GM12878 (cell line): ENCODE results near the gene LRRC4B. TPM values are rescaled to one million over a fixed set of nuclear protein-coding genes. Genes with fewer than 3 reads are reported as not detected.

Experiments used
- ATAC-seq: fragments of 200-7000 bp; cut with Tn5 transposase; 3 replicates; pipeline ENCODE4 v1.9.1; 2020; ENCODE audit warnings: mild to moderate bottlenecking, moderate library complexity
- BruUV-seq: library from RNA; stranded (reverse); fragments of 400-500 nt; replicated peaks from 2 replicates; lab custom pipeline; 2021; lab: Mats Ljungman, UMichigan
- CTCF ChIA-PET: fragments of 300-600 bp; sonication (Branson Sonifier 250); formaldehyde crosslinking; extraction: SDS; loops from one replicate; lab custom pipeline; 2021; ENCODE audit warnings: inconsistent platforms; lab: Yijun Ruan, JAX
- POLR2A ChIA-PET: fragments of 350-600 bp; formaldehyde crosslinking; extraction: SDS; loops from one replicate; lab custom pipeline; 2021; ENCODE audit warnings: inconsistent platforms; lab: Charles Lee
- RAD21 ChIA-PET: fragments of 300-600 bp; sonication (Branson Sonifier 250); formaldehyde crosslinking; loops from one replicate; lab custom pipeline; 2023; ENCODE audit warnings: antibody characterized with exemption; ENCODE audit not compliant: unreplicated experiment; lab: Charles Lee
- SMC1A ChIA-PET: fragments of 300-600 bp; sonication (Branson Sonifier 250); formaldehyde crosslinking; loops from one replicate; lab custom pipeline; 2023; ENCODE audit not compliant: unreplicated experiment, uncharacterized antibody; lab: Charles Lee
- DNase-seq: peaks from one replicate; pipeline ENCODE4 v3.0.0-alpha.2; 2011; ENCODE audit warnings: low read depth, low spot score
- FAIRE-seq: peaks from 3 replicates; lab custom pipeline; 2011; peaks lifted over from hg19 to GRCh38; lab: Jason Lieb, UNC
- H2AFZ ChIP-seq: 2 replicates; pipeline ENCODE4 v1.6.0; 2011; ENCODE audit warnings: low read depth, low read length, control low read depth; ENCODE audit not compliant: control insufficient read depth
- H3K27ac ChIP-seq: 2 replicates; pipeline ENCODE4 v1.5.1; 2011; ENCODE audit warnings: control low read depth; ENCODE audit not compliant: control insufficient read depth, insufficient read depth
- H3K27me3 ChIP-seq, 2 experiments: replicated peaks in 1 of 2; 2 replicates each; pipeline versions ENCODE4 v1.6.0 to v1.6.1; 2011; ENCODE audit warnings: low read length in 1 of 2; ENCODE audit not compliant: control insufficient read depth in 2 of 2, insufficient read depth in 2 of 2
- H3K36me3 ChIP-seq, 2 experiments: 2 replicates each; pipeline ENCODE4 v1.5.1; 2011; ENCODE audit warnings: low read length in 1 of 2; ENCODE audit not compliant: control insufficient read depth in 2 of 2, insufficient read depth in 2 of 2
- H3K4me1 ChIP-seq: 2 replicates; pipeline ENCODE4 v1.6.1; 2011; ENCODE audit warnings: mild to moderate bottlenecking, low read length, moderate library complexity, mixed read lengths; ENCODE audit not compliant: control insufficient read depth, insufficient read depth
- H3K4me2 ChIP-seq: 2 replicates; pipeline ENCODE4 v1.6.0; 2011; ENCODE audit warnings: control low read depth; ENCODE audit not compliant: control insufficient read depth, insufficient read depth
- H3K4me3 ChIP-seq: fragments of 200-600 bp; sonication (generic); 2 replicates; pipeline ENCODE4 v1.5.1; 2016
- H3K79me2 ChIP-seq: 2 replicates; pipeline ENCODE4 v1.6.0; 2011; ENCODE audit warnings: low read length; ENCODE audit not compliant: control insufficient read depth, insufficient read depth
- H3K9ac ChIP-seq: 2 replicates; pipeline ENCODE4 v1.8.0; 2011; ENCODE audit warnings: low read length, control low read depth, mixed read lengths; ENCODE audit not compliant: control insufficient read depth, insufficient read depth
- H3K9me3 ChIP-seq: replicated peaks from 3 replicates; pipeline ENCODE4 v1.5.1; 2011; ENCODE audit warnings: mild to moderate bottlenecking, low read length; ENCODE audit not compliant: control insufficient read depth, insufficient read depth
- H4K20me1 ChIP-seq: 2 replicates; pipeline ENCODE4 v1.6.0; 2011; ENCODE audit not compliant: control insufficient read depth, insufficient read depth
- E2F4 ChIP-seq: IDR thresholded peaks from 2 replicates; pipeline ENCODE4 v1.6.1; 2012; ENCODE audit warnings: low read depth, low read length, improper control_type of control experiment
- FOS ChIP-seq: IDR thresholded peaks from 3 replicates; pipeline ENCODE4 v1.6.1; 2011; ENCODE audit warnings: borderline replicate concordance; ENCODE audit not compliant: insufficient read length; ENCODE audit errors: extremely low read depth
- GATAD2B ChIP-seq: fragments of 450-650 bp; conservative IDR thresholded peaks from 2 replicates; pipeline ENCODE4 v1.6.1; 2017; ENCODE audit warnings: low read depth, mild to moderate bottlenecking, moderate library complexity
- JUNB ChIP-seq: IDR thresholded peaks from 2 replicates; pipeline ENCODE4 v1.6.1; 2016; ENCODE audit warnings: antibody characterized with exemption, mild to moderate bottlenecking
- MLLT1 ChIP-seq: fragments of 450-650 bp; IDR thresholded peaks from 2 replicates; pipeline ENCODE4 v1.6.1; 2016; ENCODE audit warnings: mild to moderate bottlenecking
- NFYA ChIP-seq: IDR thresholded peaks from 2 replicates; pipeline ENCODE4 v1.6.1; 2011; ENCODE audit warnings: low read depth, mild to moderate bottlenecking, low read length, improper control_type of control experiment, borderline replicate concordance
- NKRF ChIP-seq: fragments of 450-650 bp; conservative IDR thresholded peaks from 2 replicates; pipeline ENCODE4 v1.6.1; 2017; ENCODE audit warnings: mild to moderate bottlenecking, moderate library complexity
- SKIL ChIP-seq: fragments of 450-650 bp; IDR thresholded peaks from 2 replicates; pipeline ENCODE4 v1.6.1; 2017; ENCODE audit warnings: mild to moderate bottlenecking, low read depth, inconsistent platforms; ENCODE audit not compliant: poor library complexity, severe bottlenecking
- USF2 ChIP-seq: IDR thresholded peaks from 2 replicates; pipeline ENCODE4 v1.6.1; 2011; ENCODE audit warnings: low read depth, low read length, improper control_type of control experiment, borderline replicate concordance
- YY1 ChIP-seq: IDR thresholded peaks from 2 replicates; pipeline ENCODE4 v1.6.1; 2011; ENCODE audit warnings: low read depth, mild to moderate bottlenecking, low read length
- WGBS: methylation state at CpG from one replicate; pipeline ENCODE4 v1.1.6; 2016; ENCODE audit warnings: low lambda C conversion rate; ENCODE audit not compliant: insufficient replicate concordance, insufficient coverage; ENCODE audit errors: missing lambda C conversion rate; 5-methylcytosine and 5-hydroxymethylcytosine counted together
- in situ Hi-C: fragments of 300-500 bp; cut with MboI; formaldehyde crosslinking; loops from 9 replicates; pipeline ENCODE4 v1.14.3; 2018; ENCODE audit warnings: mixed read lengths
- intact Hi-C: fragments of 100-400 bp; cut with micrococcal nuclease; formaldehyde crosslinking; loops from one replicate; pipeline ENCODE4 v1.14.2; 2022; ENCODE audit not compliant: unreplicated experiment
- polyA plus RNA-seq, 11 experiments: library from polyadenylated mRNA; depleted of rRNA in 4 of 11; unstranded in 6 of 11; stranded (reverse) in 5 of 11; fragments of >200 nt; fragmentation: Nextera tagmentation in 4 of 11; fragmentation: Illumina TruSeq in 1 of 11; extraction: Ambion mirVana in 4 of 11; extraction: Trizol in 1 of 11; gene quantifications; 1 replicate in 1 of 11; 2 replicates in 10 of 11; pipeline versions ENCODE4 v1.2.1 to v1.2.3, GENCODE V29; 2011 to 2016; ENCODE audit warnings: inconsistent platforms in 2 of 11, missing spikeins in 2 of 11, low read depth in 1 of 11
- total RNA-seq, 4 experiments: library from RNA; depleted of rRNA in 3 of 4; stranded (reverse); fragments of >200 nt in 3 of 4; fragmentation: Illumina TruSeq in 1 of 4; extraction: Trizol in 1 of 4; gene quantifications; 2 replicates each; pipeline versions ENCODE4 v1.2.1 to v1.2.3, GENCODE V29; 2013 to 2021

Gene LRRC4B
- total and polyA plus RNA-seq, 10 of the 15 experiments (the other 5 are each of a cell fraction or from before 2014, with no cell fraction given): 0.14 TPM; not detected in 9

- ATAC-seq: no peak
- no peak overlapping the region for H3K4me3 ChIP-seq
- no peaks in the 10 kb centered on the region for H3K79me2 ChIP-seq
- 70% methylated on average over 29 of the region's 30 CpGs for WGBS
- ChIA-PET RAD21 (no interaction called here), SMC1A (no interaction called here), POLR2A (no interaction called here), CTCF (no interaction called here)
- no peaks in the 10 kb centered on the region for H3K36me3 ChIP-seq
- DNase-seq: no peak
- intact Hi-C loops: no loop called here
- H4K20me1 ChIP-seq: no peaks in the 10 kb centered on the region
- H3K4me1 ChIP-seq: no peaks in the 10 kb centered on the region
- in situ Hi-C loops: no loop called here
- no TSS peak for BruUV-seq
- no peak overlapping the region for H3K4me2 ChIP-seq
- no peaks in the 10 kb centered on the region for H3K9me3 ChIP-seq
- FAIRE-seq: no peak
- no peaks in the 10 kb centered on the region for H3K27me3 ChIP-seq
- H2AFZ ChIP-seq: no peak overlapping the region
- H3K9ac ChIP-seq: no peak overlapping the region
- H3K27ac ChIP-seq: no peak overlapping the region
- TF ChIP-seq NFYA (no peak), GATAD2B (no peak), MLLT1 (no peak), SKIL (no peak), JUNB (no peak), USF2 (no peak), E2F4 (no peak), FOS (no peak), YY1 (no peak), NKRF (no peak)
Observed at GRCh38 chr19:50496189-50497021, 71.8 kb downstream of the LRRC4B start.
